Tibial nerve (tissue), 4 donors: ENCODE results near the gene UBE2G2. TPM values are rescaled to one million over a fixed set of nuclear protein-coding genes. Genes with fewer than 3 reads are reported as not detected.

Experiments
- DNase-seq, 2 donors: peaks; one replicate each; pipeline ENCODE4 v3.0.0-alpha.2; 2019; ENCODE audit warnings: low spot score in 2 of 2
- H3K27ac ChIP-seq, 4 donors: fragments of 200-600 bp; sonication (generic) in 3 of 4; one replicate each; pipeline ENCODE4 v1.5.1; 2017 to 2019; ENCODE audit warnings: mild to moderate bottlenecking in 1 of 4
- H3K27me3 ChIP-seq, 2 donors: fragments of 200-600 bp; sonication (generic) in 1 of 2; one replicate each; pipeline versions ENCODE4 v1.5.1 to v1.6.0; 2017 to 2019
- H3K36me3 ChIP-seq, 3 donors: fragments of 200-600 bp; sonication (generic); one replicate each; pipeline ENCODE4 v1.5.1; 2018 to 2019
- H3K4me1 ChIP-seq, 4 donors: fragments of 200-600 bp; sonication (generic) in 3 of 4; one replicate each; pipeline ENCODE4 v1.5.1; 2017 to 2019
- H3K4me3 ChIP-seq, 4 donors: fragments of 200-600 bp; sonication (generic) in 3 of 4; one replicate each; pipeline ENCODE4 v1.5.1; 2017 to 2019; ENCODE audit warnings: mild to moderate bottlenecking in 1 of 4, moderate library complexity in 1 of 4
- H3K9me3 ChIP-seq, 4 donors: fragments of 200-600 bp; sonication (generic) in 3 of 4; one replicate each; pipeline ENCODE4 v1.5.1; 2017 to 2019
- EP300 ChIP-seq, 2 donors: sonication (generic); formaldehyde crosslinking; IDR thresholded peaks; one replicate each; pipeline ENCODE4 v1.6.1; 2017; ENCODE audit warnings: antibody characterized with exemption in 2 of 2, mild to moderate bottlenecking in 1 of 2
- POLR2A ChIP-seq, 2 donors: fragments of 450-650 bp; IDR thresholded peaks; one replicate each; pipeline ENCODE4 v1.6.1; 2017; ENCODE audit warnings: antibody characterized with exemption in 2 of 2, mild to moderate bottlenecking in 2 of 2, moderate library complexity in 2 of 2
- WGBS, 2 donors: methylation state at CpG; one replicate each; pipeline ENCODE4 v1.1.5; 2018; 5-methylcytosine and 5-hydroxymethylcytosine counted together
- total RNA-seq, 4 donors: library from RNA; depleted of rRNA; stranded (reverse); fragments of >200 nt; gene quantifications; one replicate each; pipeline ENCODE4 v1.1.0, GENCODE V29; 2016
- TF ChIP-seq, protein P1 (sequence below), 5 experiments: fragments of 200-600 bp in 3 of 5; fragments of 450-650 bp in 2 of 5; sonication (generic) in 3 of 5; IDR thresholded peaks; one replicate each; pipeline ENCODE4 v1.5.1; 2016 to 2019; ENCODE audit warnings: antibody characterized with exemption in 5 of 5, mild to moderate bottlenecking in 3 of 5, moderate library complexity in 2 of 5

Gene UBE2G2
- total RNA-seq, 4 donors from 2014 or later: 89.4 to 165 (median 99.3) TPM

DNA sequence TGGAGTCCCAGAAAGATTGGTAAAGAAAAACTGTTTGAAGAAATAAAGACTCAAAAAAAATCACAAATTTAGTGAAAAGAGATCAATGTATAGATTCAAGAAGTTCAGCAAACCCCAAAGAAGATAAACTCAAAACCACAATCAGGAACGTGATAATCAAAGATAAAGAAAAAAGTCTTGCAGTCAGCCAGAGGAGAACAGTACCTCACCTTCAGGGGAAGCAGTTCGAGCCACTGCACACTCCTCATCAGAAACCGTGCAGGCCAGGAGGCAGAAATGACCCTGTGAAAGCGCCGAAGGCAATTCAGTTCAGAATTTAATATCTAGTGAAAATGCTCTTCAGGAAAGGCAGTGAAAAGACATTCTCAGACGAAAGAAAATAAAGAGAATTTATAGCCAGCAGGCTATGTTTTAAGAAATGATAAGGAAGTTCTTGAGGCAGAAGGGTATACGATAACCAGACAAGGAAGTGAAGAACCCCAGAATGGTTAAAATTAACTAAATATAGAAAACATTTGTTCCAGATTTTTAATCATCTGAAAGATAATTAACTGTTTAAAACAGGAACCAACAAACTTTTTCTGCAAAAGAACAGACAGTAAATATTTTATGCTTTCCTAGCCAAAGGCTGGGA, 29.7 kb upstream of the UBE2G2 start:
- H3K4me3 ChIP-seq: no peak overlapping the region
- peaks cover 0 to under 1% (median 0%) of the 10 kb centered on the region in 4 donors for H3K4me1 ChIP-seq
- no peak for DNase-seq
- no peak for TF ChIP-seq EP300 (IDR thresholded peaks at IDR 0.05)
- TF ChIP-seq, protein P1, sequence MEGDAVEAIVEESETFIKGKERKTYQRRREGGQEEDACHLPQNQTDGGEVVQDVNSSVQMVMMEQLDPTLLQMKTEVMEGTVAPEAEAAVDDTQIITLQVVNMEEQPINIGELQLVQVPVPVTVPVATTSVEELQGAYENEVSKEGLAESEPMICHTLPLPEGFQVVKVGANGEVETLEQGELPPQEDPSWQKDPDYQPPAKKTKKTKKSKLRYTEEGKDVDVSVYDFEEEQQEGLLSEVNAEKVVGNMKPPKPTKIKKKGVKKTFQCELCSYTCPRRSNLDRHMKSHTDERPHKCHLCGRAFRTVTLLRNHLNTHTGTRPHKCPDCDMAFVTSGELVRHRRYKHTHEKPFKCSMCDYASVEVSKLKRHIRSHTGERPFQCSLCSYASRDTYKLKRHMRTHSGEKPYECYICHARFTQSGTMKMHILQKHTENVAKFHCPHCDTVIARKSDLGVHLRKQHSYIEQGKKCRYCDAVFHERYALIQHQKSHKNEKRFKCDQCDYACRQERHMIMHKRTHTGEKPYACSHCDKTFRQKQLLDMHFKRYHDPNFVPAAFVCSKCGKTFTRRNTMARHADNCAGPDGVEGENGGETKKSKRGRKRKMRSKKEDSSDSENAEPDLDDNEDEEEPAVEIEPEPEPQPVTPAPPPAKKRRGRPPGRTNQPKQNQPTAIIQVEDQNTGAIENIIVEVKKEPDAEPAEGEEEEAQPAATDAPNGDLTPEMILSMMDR (IDR thresholded peaks at IDR 0.05): no peak
- TF ChIP-seq POLR2A (IDR thresholded peaks at IDR 0.05): no peak
- H3K27ac ChIP-seq: no peak overlapping the region
- no peaks in the 10 kb centered on the region for H3K36me3 ChIP-seq
- no peaks in the 10 kb centered on the region for H3K27me3 ChIP-seq
- WGBS, 2 donors: 49 to 53% methylated on average over 7 of the region's 7 CpGs
- peaks cover 0 to 26% (median 3%) of the 10 kb centered on the region in 4 donors for H3K9me3 ChIP-seq

DNA sequence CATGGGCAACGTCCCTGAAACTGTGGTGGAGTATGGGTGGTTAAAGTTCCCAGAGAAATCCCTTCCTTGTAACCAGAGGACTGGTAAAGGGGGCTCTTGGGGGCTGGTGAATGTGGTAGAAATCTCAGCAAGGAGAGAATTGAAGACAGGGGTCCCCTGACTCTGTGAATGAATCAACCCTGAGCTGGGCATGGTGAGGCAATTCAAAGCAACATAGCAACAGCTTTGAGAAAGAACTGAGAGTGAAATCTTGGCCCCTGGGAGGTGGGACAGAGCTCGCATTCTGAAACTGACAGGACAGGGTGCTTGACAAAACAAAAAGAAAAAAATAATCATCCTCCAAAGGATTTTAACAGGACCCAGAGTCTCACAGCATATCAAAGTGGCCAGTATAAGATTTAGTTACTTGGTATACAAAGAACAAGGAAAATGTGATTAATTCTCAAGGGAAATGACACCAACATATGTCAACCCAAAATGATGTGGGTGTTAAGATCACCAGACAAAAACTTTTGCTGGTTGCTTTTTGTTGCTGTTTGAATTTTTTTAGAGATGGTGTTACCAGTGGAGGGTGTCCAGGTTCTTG, 28.0 kb upstream of the UBE2G2 start:
- Histone ChIP-seq H3K4me3 (no peak overlapping the region), H3K4me1 (no peaks in the 10 kb centered on the region), H3K36me3 (no peaks in the 10 kb centered on the region), H3K27me3 (no peaks in the 10 kb centered on the region), H3K9me3 (peaks cover 0 to 26% (median 3%) of the 10 kb centered on the region in 4 donors), H3K27ac (no peak overlapping the region)
- TF ChIP-seq, protein P1 (IDR thresholded peaks at IDR 0.05): no peak
- no peak for TF ChIP-seq POLR2A (IDR thresholded peaks at IDR 0.05)
- no peak for TF ChIP-seq EP300 (IDR thresholded peaks at IDR 0.05)
- DNase-seq: no peak
- 68 to 69% methylated on average over 2 of the region's 2 CpGs for WGBS, 2 donors

DNA sequence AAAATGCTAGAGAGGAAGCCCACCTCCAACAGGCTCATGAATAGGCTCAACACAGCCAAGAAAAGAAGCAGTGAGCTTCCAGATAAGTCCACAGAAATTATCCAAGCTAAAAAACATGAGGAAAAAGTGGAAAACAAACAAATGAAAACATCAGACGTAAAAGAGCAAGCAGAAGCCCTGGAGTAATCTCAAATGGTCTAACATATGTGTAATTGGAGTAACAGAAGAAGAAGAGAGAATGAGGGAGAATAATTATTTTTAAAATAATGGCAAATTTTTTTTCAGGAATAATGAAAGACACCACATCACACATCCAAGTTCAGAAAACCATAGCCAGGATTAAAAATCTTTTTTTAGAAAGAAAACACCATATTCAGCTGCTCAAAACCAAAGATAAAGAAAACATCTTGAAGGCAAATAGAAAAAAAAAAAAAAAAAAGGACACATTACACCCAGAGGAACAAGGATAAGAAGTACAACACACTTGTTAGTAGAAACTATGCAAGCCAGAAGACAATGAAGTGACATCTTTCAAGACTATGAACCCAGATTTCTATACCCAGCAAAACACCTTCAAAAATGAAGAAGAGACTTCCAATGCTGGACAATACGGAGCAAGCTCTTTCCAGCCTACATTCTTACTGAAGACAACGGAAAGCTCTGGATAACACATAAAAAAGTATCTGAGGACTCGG, 26.9 kb upstream of the UBE2G2 start:
- WGBS, 2 donors: 90% methylated on average over 4 of the region's 4 CpGs
- peaks cover 0 to 29% (median 3%) of the 10 kb centered on the region in 4 donors for H3K9me3 ChIP-seq
- H3K27ac ChIP-seq: no peak overlapping the region
- H3K36me3 ChIP-seq: no peaks in the 10 kb centered on the region
- TF ChIP-seq, protein P1 (IDR thresholded peaks at IDR 0.05): no peak
- TF ChIP-seq EP300 (IDR thresholded peaks at IDR 0.05): no peak
- no peak for TF ChIP-seq POLR2A (IDR thresholded peaks at IDR 0.05)
- no peaks in the 10 kb centered on the region for H3K27me3 ChIP-seq
- no peak for DNase-seq
- H3K4me1 ChIP-seq: no peaks in the 10 kb centered on the region
- no peak overlapping the region for H3K4me3 ChIP-seq

DNA sequence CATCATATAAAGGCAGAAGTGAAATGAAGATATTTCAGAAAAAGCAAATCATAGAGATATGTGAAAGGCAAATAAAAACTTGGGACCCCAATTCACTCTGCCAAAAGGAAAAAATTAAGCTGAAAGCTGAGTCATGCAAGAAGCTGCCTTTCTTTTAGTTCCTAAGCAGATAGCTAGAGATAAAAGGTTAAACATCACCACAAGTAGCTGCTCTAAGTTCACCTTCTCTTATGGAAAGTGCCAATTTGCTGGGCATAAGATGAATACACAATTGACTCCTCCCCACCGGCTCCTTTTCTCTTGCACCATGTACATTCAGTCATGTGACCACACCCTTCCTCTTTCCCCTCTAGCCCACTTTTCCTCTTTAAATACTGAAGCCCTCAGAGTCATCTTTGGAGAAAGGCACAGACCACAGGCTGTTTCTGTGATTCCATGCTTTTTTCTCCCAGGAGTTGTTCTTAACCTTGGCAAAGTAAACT, 21.6 kb upstream of the UBE2G2 start:
- Histone ChIP-seq H3K4me1 (peaks cover 0 to 9% (median 0%) of the 10 kb centered on the region in 4 donors), H3K36me3 (no peaks in the 10 kb centered on the region), H3K27ac (no peak overlapping the region), H3K9me3 (peaks cover 0 to 60% (median 8%) of the 10 kb centered on the region in 4 donors), H3K4me3 (no peak overlapping the region), H3K27me3 (no peaks in the 10 kb centered on the region)
- DNase-seq: no peak
- no peak for TF ChIP-seq POLR2A (IDR thresholded peaks at IDR 0.05)
- no peak for TF ChIP-seq EP300 (IDR thresholded peaks at IDR 0.05)
- TF ChIP-seq, protein P1 (IDR thresholded peaks at IDR 0.05): no peak
- 85 to 88% methylated on average over 1 of the region's 1 CpG for WGBS, 2 donors
